Mesangial cell (primary cell): Measurements from ENCODE around the gene RASA3. TPM values are rescaled to one million over a fixed set of nuclear protein-coding genes. Genes with fewer than 3 reads are reported as not detected.

Experiments used
- total RNA-seq: library from RNA; depleted of rRNA; stranded (reverse); fragments of >200 nt; gene quantifications from 2 replicates; pipeline ENCODE4 v1.2.3, GENCODE V29; 2015

Gene RASA3, protein sequence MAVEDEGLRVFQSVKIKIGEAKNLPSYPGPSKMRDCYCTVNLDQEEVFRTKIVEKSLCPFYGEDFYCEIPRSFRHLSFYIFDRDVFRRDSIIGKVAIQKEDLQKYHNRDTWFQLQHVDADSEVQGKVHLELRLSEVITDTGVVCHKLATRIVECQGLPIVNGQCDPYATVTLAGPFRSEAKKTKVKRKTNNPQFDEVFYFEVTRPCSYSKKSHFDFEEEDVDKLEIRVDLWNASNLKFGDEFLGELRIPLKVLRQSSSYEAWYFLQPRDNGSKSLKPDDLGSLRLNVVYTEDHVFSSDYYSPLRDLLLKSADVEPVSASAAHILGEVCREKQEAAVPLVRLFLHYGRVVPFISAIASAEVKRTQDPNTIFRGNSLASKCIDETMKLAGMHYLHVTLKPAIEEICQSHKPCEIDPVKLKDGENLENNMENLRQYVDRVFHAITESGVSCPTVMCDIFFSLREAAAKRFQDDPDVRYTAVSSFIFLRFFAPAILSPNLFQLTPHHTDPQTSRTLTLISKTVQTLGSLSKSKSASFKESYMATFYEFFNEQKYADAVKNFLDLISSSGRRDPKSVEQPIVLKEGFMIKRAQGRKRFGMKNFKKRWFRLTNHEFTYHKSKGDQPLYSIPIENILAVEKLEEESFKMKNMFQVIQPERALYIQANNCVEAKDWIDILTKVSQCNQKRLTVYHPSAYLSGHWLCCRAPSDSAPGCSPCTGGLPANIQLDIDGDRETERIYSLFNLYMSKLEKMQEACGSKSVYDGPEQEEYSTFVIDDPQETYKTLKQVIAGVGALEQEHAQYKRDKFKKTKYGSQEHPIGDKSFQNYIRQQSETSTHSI
- 28.0 and 30.2 TPM in 2 replicates for total RNA-seq

DNA sequence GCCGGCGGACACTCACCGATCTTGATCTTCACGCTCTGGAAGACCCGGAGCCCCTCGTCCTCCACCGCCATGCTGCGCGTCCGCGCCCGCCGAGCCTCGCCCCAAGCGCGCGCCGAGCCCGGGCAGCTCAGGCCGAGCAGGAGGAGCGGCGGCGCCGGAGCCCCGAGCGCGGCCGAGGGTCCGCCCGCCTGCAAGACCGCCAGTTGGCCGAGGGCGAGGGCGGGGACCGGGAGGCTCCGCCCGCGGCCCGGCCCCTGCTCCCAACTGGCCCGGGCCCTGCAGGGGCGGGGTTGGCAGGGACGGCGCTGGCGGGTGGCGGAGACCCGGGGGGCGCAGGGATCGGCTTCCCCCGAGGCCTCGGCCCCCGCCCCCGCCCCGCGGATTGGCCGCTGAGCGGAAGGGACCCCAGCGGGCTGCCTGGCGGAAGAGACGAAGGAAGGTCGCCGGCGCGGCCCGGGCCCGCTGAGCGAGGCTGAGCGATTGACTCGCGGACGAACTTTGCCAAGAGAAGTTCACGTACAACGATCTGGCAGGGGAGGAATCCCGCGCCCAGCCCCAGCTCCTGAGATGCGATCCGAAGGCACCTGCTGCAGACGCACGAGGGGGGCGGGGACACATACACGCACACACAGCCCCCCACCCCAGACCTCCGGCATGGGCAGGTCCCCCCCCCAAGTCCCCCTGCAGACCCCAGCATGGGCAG, at the start of gene RASA3:
Gene RASA3 (minus strand): TSS at position 205 of the 703 bp plus-strand sequence. CDS start 134 bp downstream, at position 71.

DNA sequence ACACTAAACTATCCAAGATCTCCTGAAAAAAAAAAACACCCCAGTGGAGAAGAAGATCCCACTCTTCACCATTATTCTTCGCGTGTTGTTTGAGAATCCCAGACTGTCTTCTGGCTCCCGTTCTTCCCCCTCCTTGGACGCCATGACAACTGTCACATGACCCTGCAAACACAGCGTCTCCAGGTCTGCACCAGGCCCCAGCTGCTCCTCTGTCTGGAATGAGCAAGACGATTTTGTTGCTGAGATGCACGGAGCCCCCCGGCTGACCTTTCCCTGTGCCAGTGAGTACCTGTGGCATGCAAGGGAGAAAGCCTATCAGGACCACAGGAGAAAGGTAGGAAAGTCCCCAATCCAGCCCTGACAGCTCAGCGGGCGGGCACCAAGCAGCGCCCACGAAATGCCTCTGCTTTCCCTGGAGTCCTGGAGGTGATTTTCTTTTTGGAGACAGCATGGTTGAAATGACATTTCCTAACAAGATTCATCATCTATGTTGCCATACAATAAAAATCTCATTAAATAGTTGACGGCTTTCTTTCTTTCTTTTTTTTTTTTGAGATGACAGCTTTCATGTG, 46.8 kb upstream of the RASA3 start, which contains the start of gene CFAP97D2:
Gene CFAP97D2 (plus strand): TSS at position 171 of the 572 bp plus-strand sequence. CDS start 74 bp downstream, at position 245.

DNA sequence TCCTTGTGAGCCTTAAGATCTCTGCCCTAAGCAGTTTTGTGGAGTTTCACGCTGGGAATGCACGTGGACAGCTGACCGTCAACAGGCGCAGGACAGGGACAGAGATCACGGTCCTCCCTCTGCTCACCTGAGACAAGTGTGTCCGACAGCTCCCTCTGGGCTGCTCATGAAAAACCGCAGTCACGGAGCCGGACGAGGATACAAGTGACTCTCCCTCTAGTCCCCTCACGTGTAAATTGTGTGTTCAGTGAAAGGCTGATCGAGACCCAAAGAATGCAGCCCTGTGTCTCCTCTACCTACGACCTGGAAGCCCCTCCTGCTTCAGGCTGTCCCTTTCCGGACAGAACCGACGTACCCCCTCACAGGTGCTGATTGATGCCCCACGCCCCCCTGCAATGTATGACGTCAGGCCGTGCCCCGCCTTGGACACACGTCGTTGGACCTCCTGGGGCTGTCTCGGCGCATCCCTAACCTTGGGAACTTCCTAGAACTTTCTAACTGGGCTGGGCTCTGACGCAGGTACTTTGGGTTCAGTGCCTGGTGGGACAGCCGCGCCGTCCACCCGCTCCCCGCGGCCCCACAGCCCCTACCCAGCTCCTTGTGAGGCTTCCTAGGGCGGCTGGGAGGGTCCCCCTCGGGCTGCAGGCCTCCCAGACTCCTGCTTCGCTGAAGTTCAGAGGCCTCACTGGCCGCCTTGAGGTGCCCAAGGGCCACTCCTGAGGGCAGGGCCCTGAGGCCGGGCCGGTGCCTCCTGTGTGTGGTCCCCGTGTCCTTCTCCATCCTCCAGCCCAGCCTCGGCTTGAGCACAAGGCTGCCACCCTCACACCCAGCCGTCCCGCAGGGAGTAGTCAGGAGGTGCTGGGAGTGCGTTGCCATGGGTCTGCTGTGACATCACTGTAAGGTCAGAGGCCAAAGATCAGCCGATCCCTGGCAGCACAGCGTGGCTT, 158.9 kb downstream of the RASA3 start, which contains the start of gene C13orf46:
Gene C13orf46 (minus strand): TSS at position 859 of the 947 bp plus-strand sequence. CDS start 79 bp downstream, at position 780.

Other genes starting within 250 kb of the RASA3 start
- 0.13 and 0.16 TPM in 2 replicates for gene C13orf46, start 158.5 kb downstream of the RASA3 start, total RNA-seq
- gene CFAP97D2, start 46.6 kb upstream of the RASA3 start, total RNA-seq = not detected in 2 replicates
- gene CDC16, start 102.3 kb upstream of the RASA3 start, total RNA-seq = 27.7 and 35.9 TPM in 2 replicates
- gene UPF3A, start 149.0 kb upstream of the RASA3 start, total RNA-seq = 13.7 and 22.9 TPM in 2 replicates
- gene CHAMP1, start 181.9 kb upstream of the RASA3 start, total RNA-seq = 9.5 and 23.1 TPM in 2 replicates